GM12878 (cell line): ENCODE measurements around the gene MIPOL1.

ENCODE experiments used
- BRCA1 ChIP-seq: IDR thresholded peaks from 2 replicates; pipeline ENCODE4 v1.6.1; 2011; ENCODE audit warnings: low read depth, low read length, improper control_type of control experiment
- CBFB ChIP-seq: IDR thresholded peaks from 2 replicates; pipeline ENCODE4 v1.6.1; 2016; ENCODE audit warnings: antibody characterized with exemption, low read depth
- CREM ChIP-seq: IDR thresholded peaks from 2 replicates; pipeline ENCODE4 v1.6.1; 2014; ENCODE audit warnings: antibody characterized with exemption, low read depth
- FOS ChIP-seq: IDR thresholded peaks from 3 replicates; pipeline ENCODE4 v1.6.1; 2011; ENCODE audit warnings: borderline replicate concordance; ENCODE audit not compliant: insufficient read length; ENCODE audit errors: extremely low read depth
- FOXM1 ChIP-seq: IDR thresholded peaks from 2 replicates; pipeline ENCODE4 v1.6.1; 2012; ENCODE audit warnings: low read depth, mild to moderate bottlenecking, inconsistent platforms, low read length, moderate library complexity
- JUNB ChIP-seq: IDR thresholded peaks from 2 replicates; pipeline ENCODE4 v1.6.1; 2016; ENCODE audit warnings: antibody characterized with exemption, mild to moderate bottlenecking
- POLR2A ChIP-seq: IDR thresholded peaks from 2 replicates; pipeline ENCODE4 v1.6.1; 2011; ENCODE audit warnings: low read depth, mild to moderate bottlenecking, low read length
- POLR2AphosphoS5 ChIP-seq: IDR thresholded peaks from 2 replicates; pipeline ENCODE4 v1.6.1; 2011; ENCODE audit warnings: mild to moderate bottlenecking, low read length, inconsistent platforms
- SIX5 ChIP-seq: IDR thresholded peaks from 2 replicates; pipeline ENCODE4 v1.6.1; 2011; ENCODE audit warnings: mild to moderate bottlenecking, low read depth, low read length, moderate library complexity; ENCODE audit not compliant: severe bottlenecking
- SPI1 ChIP-seq: IDR thresholded peaks from 2 replicates; pipeline ENCODE4 v1.6.1; 2011; ENCODE audit warnings: low read depth, mild to moderate bottlenecking, low read length, moderate library complexity, borderline replicate concordance; ENCODE audit not compliant: insufficient read depth
- ZSCAN29 ChIP-seq: fragments of 450-650 bp; IDR thresholded peaks from 2 replicates; pipeline ENCODE4 v1.6.1; 2017; ENCODE audit warnings: mild to moderate bottlenecking, moderate library complexity
- TF ChIP-seq, protein P1 (sequence below): IDR thresholded peaks from 2 replicates; pipeline ENCODE4 v1.6.1; 2011; ENCODE audit warnings: borderline replicate concordance, low read depth, mild to moderate bottlenecking, moderate library complexity, mixed read lengths, low read length; ENCODE audit not compliant: insufficient read depth; ENCODE audit errors: extremely low read length
- TF ChIP-seq, protein P2 (sequence below), 3 experiments: IDR thresholded peaks in 2 of 3; conservative IDR thresholded peaks in 1 of 3; 2 replicates each; pipeline ENCODE4 v1.5.1; 2011; ENCODE audit warnings: low read depth in 3 of 3, low read length in 3 of 3, mild to moderate bottlenecking in 3 of 3, control low read depth in 2 of 3, moderate library complexity in 2 of 3, inconsistent platforms in 1 of 3, mixed read lengths in 1 of 3; ENCODE audit not compliant: control insufficient read depth in 2 of 3, insufficient read depth in 1 of 3; ENCODE audit errors: extremely low read depth in 1 of 3

DNA sequence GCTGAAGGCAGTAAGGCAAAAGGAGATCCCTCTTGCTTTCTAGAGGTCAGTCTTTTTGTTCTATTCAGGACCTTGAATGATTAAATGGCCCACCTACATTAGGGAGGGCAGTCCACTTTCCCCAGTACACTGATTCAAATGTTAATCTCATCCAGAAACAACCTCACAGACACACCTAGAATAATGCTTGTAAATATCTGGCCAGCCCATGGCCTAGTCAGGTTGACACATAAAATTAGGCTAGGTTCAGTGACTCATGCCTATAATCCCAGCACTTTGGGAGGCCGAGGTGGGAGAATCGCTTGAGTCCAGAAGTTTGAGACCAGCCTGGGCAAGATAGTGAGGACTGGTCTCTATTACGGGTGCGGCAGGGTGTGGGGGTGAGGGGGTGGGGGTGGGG, 43.5 kb downstream of the MIPOL1 start:
- TF ChIP-seq CREM (no peak), BRCA1 (no peak), FOS (no peak), POLR2AphosphoS5 (no peak), FOXM1 (no peak), SIX5 (no peak), JUNB (no peak), ZSCAN29 (no peak), CBFB (no peak), POLR2A (no peak), SPI1 (no peak)
- TF ChIP-seq, protein P1, sequence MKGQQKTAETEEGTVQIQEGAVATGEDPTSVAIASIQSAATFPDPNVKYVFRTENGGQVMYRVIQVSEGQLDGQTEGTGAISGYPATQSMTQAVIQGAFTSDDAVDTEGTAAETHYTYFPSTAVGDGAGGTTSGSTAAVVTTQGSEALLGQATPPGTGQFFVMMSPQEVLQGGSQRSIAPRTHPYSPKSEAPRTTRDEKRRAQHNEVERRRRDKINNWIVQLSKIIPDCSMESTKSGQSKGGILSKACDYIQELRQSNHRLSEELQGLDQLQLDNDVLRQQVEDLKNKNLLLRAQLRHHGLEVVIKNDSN = no peak
- TF ChIP-seq, protein P2, sequence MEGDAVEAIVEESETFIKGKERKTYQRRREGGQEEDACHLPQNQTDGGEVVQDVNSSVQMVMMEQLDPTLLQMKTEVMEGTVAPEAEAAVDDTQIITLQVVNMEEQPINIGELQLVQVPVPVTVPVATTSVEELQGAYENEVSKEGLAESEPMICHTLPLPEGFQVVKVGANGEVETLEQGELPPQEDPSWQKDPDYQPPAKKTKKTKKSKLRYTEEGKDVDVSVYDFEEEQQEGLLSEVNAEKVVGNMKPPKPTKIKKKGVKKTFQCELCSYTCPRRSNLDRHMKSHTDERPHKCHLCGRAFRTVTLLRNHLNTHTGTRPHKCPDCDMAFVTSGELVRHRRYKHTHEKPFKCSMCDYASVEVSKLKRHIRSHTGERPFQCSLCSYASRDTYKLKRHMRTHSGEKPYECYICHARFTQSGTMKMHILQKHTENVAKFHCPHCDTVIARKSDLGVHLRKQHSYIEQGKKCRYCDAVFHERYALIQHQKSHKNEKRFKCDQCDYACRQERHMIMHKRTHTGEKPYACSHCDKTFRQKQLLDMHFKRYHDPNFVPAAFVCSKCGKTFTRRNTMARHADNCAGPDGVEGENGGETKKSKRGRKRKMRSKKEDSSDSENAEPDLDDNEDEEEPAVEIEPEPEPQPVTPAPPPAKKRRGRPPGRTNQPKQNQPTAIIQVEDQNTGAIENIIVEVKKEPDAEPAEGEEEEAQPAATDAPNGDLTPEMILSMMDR (IDR thresholded peaks at IDR 0.05 in 2 of 3, conservative IDR thresholded peaks at IDR 0.05 in 1 of 3; ENCODE audit: control insufficient read depth in 2 of 3, extremely low read depth in 1 of 3, insufficient read depth in 1 of 3, low read depth in 3 of 3, low read length in 3 of 3) = no peak
